HepG2 (cell line): ENCODE measurements around the gene DAB1. TPM values are rescaled to one million over a fixed set of nuclear protein-coding genes. Genes with fewer than 3 reads are reported as not detected.
A peak's percentile ranks its signal among the peaks of the same experiment; 100 is the strongest.

Source experiments
- ATF6 ChIP-seq: sonication (generic); formaldehyde crosslinking; conservative IDR thresholded peaks from 2 replicates; pipeline ENCODE4 v1.4.0; 2020; ENCODE audit warnings: missing genetic modification reagents
- LBX2 ChIP-seq: sonication (generic); formaldehyde crosslinking; IDR thresholded peaks from 2 replicates; pipeline ENCODE4 v1.5.0; 2020; ENCODE audit warnings: missing genetic modification reagents, mild to moderate bottlenecking, borderline replicate concordance
- TGIF2 ChIP-seq: IDR thresholded peaks from 2 replicates; pipeline ENCODE4 v1.6.1; 2016; ENCODE audit warnings: control low read depth, missing compliant biosample characterization
- ZGPAT ChIP-seq: IDR thresholded peaks from 2 replicates; pipeline ENCODE4 v1.6.1; 2016; ENCODE audit warnings: mild to moderate bottlenecking
- ZNF317 ChIP-seq: sonication (generic); formaldehyde crosslinking; IDR thresholded peaks from 2 replicates; pipeline ENCODE4 v1.5.0; 2020; ENCODE audit warnings: mild to moderate bottlenecking, missing genetic modification reagents
- ZNF335 ChIP-seq: sonication (generic); formaldehyde crosslinking; IDR thresholded peaks from 2 replicates; pipeline ENCODE4 v1.4.0; 2020; ENCODE audit warnings: missing genetic modification reagents
- ZNF512B ChIP-seq: sonication (generic); formaldehyde crosslinking; IDR thresholded peaks from 2 replicates; pipeline ENCODE4 v1.5.1; 2020; ENCODE audit warnings: missing genetic modification reagents, mild to moderate bottlenecking, borderline replicate concordance
- ZNF766 ChIP-seq: sonication (generic); formaldehyde crosslinking; IDR thresholded peaks from 2 replicates; pipeline ENCODE4 v1.5.0; 2020; ENCODE audit warnings: missing genetic modification reagents, borderline replicate concordance
- polyA plus RNA-seq, 8 experiments: library from polyadenylated mRNA; depleted of rRNA in 3 of 8; stranded (reverse) in 7 of 8; unstranded in 1 of 8; fragments of >200 nt; fragmentation: Illumina TruSeq in 4 of 8; extraction: Trizol in 4 of 8; gene quantifications; 2 replicates each; pipeline versions ENCODE4 v1.2.1 to v1.2.3, GENCODE V29; 2011 to 2016; ENCODE audit warnings: low read depth in 4 of 8, missing spikeins in 1 of 8, mixed read lengths in 1 of 8; ENCODE audit not compliant: insufficient read depth in 1 of 8
- total RNA-seq, 5 experiments: library from RNA; depleted of rRNA; stranded (reverse); fragments of >200 nt; fragmentation: Illumina TruSeq; extraction: Trizol; gene quantifications; 2 replicates each; pipeline ENCODE4 v1.2.3, GENCODE V29; 2016; ENCODE audit warnings: low read depth in 1 of 5
- TF ChIP-seq, protein P1 (sequence below): sonication (generic); formaldehyde crosslinking; IDR thresholded peaks from 2 replicates; pipeline ENCODE4 v1.8.0; 2022; ENCODE audit warnings: missing genetic modification reagents, low read depth, mild to moderate bottlenecking, borderline replicate concordance
- TF ChIP-seq, protein P2 (sequence below): conservative IDR thresholded peaks from 2 replicates; pipeline ENCODE4 v1.6.1; 2018; ENCODE audit warnings: missing genetic modification reagents
- TF ChIP-seq, protein P3 (sequence below): sonication (generic); formaldehyde crosslinking; IDR thresholded peaks from 2 replicates; pipeline ENCODE4 v1.5.1; 2020; ENCODE audit warnings: mild to moderate bottlenecking, missing genetic modification reagents, borderline replicate concordance

DAB1 gene
- total and polyA plus RNA-seq, 2 of the 13 experiments (the other 11 are each of a cell fraction or from before 2014, with no cell fraction given): 0.04 to 0.13 TPM

DNA sequence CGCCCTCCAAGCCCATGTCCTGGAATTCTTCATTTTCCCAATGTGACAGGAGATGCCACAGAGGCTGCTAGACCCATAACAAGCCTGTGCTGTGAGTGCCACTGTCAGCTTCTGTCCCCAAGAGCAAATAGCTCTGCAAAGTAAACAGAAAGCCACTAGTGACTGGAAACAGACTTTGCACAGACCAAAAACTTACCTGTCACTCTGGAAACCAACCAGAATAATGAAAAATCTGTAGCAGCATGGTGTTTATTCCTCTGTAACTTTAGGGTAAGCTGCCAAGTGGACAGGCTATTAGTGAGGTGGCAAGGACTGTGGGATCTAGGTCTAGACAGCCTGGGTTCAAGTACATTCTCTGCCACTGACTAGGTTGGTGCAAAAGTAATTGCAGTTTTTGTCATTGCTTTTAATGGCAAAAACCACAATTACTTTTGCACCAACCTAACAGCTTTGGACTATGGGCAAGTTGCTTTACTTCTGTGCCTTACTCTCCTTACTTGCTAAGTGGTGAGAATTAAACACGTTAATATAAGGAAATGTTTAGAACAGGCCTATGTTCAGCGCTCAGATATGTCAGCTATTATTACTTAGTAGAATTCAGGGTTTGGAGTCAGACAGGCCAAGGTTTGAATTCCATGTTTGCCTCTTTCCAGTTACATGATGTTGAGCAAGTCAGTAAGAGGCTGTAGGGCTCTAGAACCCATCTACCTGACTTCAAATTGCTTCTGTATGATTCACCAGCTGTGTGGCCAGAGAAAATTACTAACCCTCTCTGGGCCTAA is 457.8 kb downstream of the DAB1 start, which contains the start of gene C8B (continued):
- TF ChIP-seq ZGPAT (CRISPR knock-in tag): peak; percentile 64; the same call in 1 of the 2 replicates
- TF ChIP-seq, protein P1, sequence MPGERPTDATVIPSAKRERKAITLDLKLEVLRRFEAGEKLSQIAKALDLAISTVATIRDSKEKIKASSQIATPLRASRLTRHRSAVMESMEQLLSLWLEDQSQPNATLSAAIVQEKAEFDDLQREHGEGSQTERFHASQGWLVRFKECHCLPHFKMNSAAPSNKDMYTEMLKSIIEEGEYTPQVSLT (CRISPR knock-in tag): no peak
- no peak for TF ChIP-seq ZNF512B (CRISPR knock-in tag)
- no peak for TF ChIP-seq LBX2 (CRISPR knock-in tag)
- TF ChIP-seq ZNF335 (CRISPR knock-in tag): no peak
- peak; percentile 68; the same call in 1 of the 2 replicates for TF ChIP-seq TGIF2
- TF ChIP-seq ATF6 (CRISPR knock-in tag): no peak
- TF ChIP-seq, protein P2, sequence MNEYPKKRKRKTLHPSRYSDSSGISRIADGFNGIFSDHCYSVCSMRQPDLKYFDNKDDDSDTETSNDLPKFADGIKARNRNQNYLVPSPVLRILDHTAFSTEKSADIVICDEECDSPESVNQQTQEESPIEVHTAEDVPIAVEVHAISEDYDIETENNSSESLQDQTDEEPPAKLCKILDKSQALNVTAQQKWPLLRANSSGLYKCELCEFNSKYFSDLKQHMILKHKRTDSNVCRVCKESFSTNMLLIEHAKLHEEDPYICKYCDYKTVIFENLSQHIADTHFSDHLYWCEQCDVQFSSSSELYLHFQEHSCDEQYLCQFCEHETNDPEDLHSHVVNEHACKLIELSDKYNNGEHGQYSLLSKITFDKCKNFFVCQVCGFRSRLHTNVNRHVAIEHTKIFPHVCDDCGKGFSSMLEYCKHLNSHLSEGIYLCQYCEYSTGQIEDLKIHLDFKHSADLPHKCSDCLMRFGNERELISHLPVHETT (CRISPR knock-in tag): no peak
- no peak for TF ChIP-seq ZNF766 (CRISPR knock-in tag)
- TF ChIP-seq, protein P3, sequence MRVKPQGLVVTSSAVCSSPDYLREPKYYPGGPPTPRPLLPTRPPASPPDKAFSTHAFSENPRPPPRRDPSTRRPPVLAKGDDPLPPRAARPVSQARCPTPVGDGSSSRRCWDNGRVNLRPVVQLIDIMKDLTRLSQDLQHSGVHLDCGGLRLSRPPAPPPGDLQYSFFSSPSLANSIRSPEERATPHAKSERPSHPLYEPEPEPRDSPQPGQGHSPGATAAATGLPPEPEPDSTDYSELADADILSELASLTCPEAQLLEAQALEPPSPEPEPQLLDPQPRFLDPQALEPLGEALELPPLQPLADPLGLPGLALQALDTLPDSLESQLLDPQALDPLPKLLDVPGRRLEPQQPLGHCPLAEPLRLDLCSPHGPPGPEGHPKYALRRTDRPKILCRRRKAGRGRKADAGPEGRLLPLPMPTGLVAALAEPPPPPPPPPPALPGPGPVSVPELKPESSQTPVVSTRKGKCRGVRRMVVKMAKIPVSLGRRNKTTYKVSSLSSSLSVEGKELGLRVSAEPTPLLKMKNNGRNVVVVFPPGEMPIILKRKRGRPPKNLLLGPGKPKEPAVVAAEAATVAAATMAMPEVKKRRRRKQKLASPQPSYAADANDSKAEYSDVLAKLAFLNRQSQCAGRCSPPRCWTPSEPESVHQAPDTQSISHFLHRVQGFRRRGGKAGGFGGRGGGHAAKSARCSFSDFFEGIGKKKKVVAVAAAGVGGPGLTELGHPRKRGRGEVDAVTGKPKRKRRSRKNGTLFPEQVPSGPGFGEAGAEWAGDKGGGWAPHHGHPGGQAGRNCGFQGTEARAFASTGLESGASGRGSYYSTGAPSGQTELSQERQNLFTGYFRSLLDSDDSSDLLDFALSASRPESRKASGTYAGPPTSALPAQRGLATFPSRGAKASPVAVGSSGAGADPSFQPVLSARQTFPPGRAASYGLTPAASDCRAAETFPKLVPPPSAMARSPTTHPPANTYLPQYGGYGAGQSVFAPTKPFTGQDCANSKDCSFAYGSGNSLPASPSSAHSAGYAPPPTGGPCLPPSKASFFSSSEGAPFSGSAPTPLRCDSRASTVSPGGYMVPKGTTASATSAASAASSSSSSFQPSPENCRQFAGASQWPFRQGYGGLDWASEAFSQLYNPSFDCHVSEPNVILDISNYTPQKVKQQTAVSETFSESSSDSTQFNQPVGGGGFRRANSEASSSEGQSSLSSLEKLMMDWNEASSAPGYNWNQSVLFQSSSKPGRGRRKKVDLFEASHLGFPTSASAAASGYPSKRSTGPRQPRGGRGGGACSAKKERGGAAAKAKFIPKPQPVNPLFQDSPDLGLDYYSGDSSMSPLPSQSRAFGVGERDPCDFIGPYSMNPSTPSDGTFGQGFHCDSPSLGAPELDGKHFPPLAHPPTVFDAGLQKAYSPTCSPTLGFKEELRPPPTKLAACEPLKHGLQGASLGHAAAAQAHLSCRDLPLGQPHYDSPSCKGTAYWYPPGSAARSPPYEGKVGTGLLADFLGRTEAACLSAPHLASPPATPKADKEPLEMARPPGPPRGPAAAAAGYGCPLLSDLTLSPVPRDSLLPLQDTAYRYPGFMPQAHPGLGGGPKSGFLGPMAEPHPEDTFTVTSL (CRISPR knock-in tag): peak; percentile 87; the same call in 1 of the 2 replicates
- no peak for TF ChIP-seq ZNF317 (CRISPR knock-in tag)
